ENCODE data around the gene DLGAP3. TPM values are rescaled to one million over a fixed set of nuclear protein-coding genes. Genes with fewer than 3 reads are reported as not detected.

DLGAP3 gene, protein sequence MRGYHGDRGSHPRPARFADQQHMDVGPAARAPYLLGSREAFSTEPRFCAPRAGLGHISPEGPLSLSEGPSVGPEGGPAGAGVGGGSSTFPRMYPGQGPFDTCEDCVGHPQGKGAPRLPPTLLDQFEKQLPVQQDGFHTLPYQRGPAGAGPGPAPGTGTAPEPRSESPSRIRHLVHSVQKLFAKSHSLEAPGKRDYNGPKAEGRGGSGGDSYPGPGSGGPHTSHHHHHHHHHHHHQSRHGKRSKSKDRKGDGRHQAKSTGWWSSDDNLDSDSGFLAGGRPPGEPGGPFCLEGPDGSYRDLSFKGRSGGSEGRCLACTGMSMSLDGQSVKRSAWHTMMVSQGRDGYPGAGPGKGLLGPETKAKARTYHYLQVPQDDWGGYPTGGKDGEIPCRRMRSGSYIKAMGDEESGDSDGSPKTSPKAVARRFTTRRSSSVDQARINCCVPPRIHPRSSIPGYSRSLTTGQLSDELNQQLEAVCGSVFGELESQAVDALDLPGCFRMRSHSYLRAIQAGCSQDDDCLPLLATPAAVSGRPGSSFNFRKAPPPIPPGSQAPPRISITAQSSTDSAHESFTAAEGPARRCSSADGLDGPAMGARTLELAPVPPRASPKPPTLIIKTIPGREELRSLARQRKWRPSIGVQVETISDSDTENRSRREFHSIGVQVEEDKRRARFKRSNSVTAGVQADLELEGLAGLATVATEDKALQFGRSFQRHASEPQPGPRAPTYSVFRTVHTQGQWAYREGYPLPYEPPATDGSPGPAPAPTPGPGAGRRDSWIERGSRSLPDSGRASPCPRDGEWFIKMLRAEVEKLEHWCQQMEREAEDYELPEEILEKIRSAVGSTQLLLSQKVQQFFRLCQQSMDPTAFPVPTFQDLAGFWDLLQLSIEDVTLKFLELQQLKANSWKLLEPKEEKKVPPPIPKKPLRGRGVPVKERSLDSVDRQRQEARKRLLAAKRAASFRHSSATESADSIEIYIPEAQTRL
- total RNA-seq: under 1 TPM; 0.31 to 0.76 TPM

DNA sequence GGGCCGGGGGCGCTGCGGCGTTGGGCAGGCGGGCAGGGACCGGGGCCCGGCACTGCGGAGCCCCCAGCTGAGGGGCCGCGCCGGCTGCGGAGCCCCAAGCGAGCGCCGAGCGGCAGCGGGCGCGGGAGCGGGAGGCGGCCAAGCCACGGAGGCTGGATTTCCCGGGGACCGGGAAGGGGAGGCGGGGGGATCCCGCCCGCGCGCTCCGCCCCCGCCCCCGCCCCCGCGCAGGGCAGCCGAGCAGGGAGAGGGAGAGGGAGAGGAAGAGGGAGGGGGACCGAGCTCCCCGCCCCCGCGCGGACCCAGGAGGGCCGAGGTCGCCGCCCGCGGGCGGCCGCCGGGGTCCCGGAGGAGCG is at the start of gene DLGAP3:
DLGAP3 (minus strand) TSS at position 154 of the 356 bp plus-strand sequence. CDS start 24,267 bp downstream, outside the sequence.

DNA sequence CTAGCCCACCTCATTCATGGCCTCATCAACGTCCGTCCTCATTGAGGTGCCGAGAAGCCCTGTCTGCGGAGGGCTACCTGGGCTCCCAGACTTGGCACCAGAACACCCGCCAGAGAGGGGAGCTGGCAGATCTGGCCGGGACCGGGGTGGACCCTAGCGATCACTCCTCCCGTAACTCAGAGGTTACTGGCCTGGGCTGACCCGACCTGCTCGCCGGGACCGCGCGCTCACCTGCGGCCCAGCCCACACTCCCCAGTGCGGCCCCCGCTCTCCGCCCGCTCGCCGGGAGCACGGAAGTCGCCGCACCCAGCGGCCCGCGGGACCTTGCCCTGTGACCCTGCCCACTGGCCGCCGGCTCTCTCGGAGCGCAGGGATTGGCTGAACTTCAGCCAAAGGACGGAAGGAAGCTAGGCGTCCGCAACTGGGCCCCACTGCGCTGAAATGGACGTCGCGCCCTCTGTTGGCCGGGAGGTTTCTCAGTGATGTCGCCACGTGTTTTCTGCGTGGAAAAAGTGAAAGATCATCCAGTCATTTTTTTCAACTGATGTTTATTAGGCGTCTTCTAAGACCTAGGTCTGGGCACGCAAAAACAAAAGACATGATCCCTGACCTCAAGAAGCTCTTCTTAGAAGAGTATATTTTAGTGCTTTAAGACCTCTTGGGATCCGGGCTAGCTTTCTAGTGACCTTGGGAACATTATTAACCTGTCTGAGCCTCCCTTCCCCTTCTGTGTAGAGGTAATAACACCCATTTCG is 69.8 kb downstream of the DLGAP3 start, which contains the start of gene SMIM12:
SMIM12 (minus strand) TSS at position 304 of the 755 bp plus-strand sequence. CDS start 3,772 bp downstream, outside the sequence.

Other genes starting within 250 kb of the DLGAP3 start
- gene GJB5, start 174.6 kb downstream of the DLGAP3 start, total RNA-seq: not detected
- not detected for gene GJB4, start 169.9 kb downstream of the DLGAP3 start, total RNA-seq
- gene GJB3, start 148.4 kb downstream of the DLGAP3 start, total RNA-seq: not detected
- gene GJA4, start 136.7 kb downstream of the DLGAP3 start, total RNA-seq: not detected
- gene SMIM12, start 69.9 kb downstream of the DLGAP3 start, total RNA-seq: 10 to 100 TPM; 45.9 to 47.3 TPM
- 10 to 100 TPM; 30.4 to 31.0 TPM for gene TMEM35B, start 55.7 kb upstream of the DLGAP3 start, total RNA-seq
- gene ZMYM6, start 102.3 kb upstream of the DLGAP3 start, total RNA-seq: 10 to 100 TPM; 23.0 to 25.0 TPM
- gene ZMYM1, start 149.7 kb upstream of the DLGAP3 start, total RNA-seq: 10 to 100 TPM; 10.9 to 14.2 TPM

All from activated naive CD4-positive, alpha-beta T cell treated with anti-CD3 and anti-CD28 coated beads, Interleukin-2, amount 10 ng/mL, durations not matched to agents 5 hours and 36 hours (primary cell).